ENCODE data around the gene NPW.

NPW gene

DNA sequence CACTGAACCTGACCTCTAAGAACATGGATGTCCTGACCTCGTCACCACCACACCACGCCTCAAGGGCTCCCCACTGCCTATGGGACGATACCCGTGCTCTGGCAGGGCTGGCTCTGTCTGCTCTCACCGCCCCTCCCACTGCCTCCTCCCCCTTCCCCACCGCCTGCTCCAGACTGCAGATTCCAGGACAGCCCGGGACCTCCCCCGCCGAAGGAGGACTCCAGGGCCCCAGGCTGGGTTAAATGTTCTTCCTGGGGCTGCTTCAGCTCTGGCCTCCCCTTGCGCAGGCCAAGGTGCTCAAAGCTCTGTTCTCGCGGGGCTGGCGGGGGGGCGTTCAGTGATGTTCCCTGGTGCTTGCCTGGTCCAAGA lies 3.1 kb downstream of the NPW start:
- TF ChIP-seq, protein P1, sequence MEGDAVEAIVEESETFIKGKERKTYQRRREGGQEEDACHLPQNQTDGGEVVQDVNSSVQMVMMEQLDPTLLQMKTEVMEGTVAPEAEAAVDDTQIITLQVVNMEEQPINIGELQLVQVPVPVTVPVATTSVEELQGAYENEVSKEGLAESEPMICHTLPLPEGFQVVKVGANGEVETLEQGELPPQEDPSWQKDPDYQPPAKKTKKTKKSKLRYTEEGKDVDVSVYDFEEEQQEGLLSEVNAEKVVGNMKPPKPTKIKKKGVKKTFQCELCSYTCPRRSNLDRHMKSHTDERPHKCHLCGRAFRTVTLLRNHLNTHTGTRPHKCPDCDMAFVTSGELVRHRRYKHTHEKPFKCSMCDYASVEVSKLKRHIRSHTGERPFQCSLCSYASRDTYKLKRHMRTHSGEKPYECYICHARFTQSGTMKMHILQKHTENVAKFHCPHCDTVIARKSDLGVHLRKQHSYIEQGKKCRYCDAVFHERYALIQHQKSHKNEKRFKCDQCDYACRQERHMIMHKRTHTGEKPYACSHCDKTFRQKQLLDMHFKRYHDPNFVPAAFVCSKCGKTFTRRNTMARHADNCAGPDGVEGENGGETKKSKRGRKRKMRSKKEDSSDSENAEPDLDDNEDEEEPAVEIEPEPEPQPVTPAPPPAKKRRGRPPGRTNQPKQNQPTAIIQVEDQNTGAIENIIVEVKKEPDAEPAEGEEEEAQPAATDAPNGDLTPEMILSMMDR (IDR thresholded peaks at IDR 0.05; ENCODE audit: insufficient read depth, low read length, poor library complexity, severe bottlenecking): no peak
- H3K36me3 ChIP-seq (ENCODE audit: control insufficient read depth, insufficient read depth, low read length): no peaks in the 10 kb centered on the region
- H3K27me3 ChIP-seq (replicated peaks; ENCODE audit: control insufficient read depth, insufficient read depth, low read length): peaks cover 7% of the 10 kb centered on the region
- DNase-seq (ENCODE audit: extremely low read depth, insufficient read length): no peak
- no peak overlapping the region for H3K4me3 ChIP-seq (replicated peaks; ENCODE audit: low read depth, low read length)

DNA sequence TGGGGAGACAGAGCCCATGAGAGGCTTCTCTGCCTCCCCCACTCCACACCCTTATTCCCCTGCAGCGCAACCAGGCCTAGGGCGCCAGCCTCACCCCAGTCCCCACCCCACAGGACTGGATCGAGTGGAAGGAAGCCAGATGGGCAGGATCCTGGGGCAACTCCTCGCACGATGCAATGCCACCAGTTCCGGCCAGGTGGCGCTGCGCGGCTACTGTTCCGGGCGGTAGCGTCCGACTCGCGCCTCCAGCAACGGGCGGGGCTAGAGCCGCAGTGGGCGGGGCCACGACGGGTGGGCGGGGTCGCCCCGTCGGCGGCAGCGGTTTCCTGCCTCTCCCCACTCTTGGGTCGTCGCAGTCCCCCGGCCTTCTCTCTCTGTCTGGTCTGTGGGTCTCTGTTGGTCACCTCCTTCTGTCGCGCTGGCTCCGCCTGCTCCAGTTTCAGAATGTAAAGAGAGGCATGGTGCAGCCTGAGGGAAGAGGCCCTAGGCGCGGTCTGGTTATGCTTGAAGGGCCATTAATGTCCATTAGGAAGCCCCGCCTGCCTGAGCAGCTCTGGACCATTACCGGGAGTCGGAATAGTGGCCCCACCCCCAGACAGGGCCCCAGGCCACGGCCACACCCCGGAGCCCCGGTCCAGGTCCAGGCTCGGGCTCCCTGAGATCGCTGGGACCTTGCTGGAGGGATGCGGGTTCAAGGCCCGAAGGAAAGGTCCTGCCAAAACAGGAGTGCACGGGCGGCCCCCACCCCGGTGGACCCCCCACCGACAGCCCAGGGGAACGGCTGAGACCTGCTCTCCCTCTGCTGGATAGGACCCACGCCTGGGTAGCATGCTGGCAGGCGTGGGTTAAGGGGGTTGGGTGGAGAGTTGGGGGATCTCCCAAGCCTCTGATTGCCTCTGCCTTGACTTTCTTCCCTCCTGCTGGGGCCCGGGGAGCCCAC lies 3.8 kb downstream of the NPW start:
- Histone ChIP-seq H3K4me3 (replicated peaks; ENCODE audit: low read depth, low read length) (no peak overlapping the region; the same call in 1 of the 2 replicates), H3K36me3 (ENCODE audit: control insufficient read depth, insufficient read depth, low read length) (no peaks in the 10 kb centered on the region), H3K27me3 (replicated peaks; ENCODE audit: control insufficient read depth, insufficient read depth, low read length) (peaks cover 10% of the 10 kb centered on the region)
- peak; percentile 90 for DNase-seq (ENCODE audit: extremely low read depth, insufficient read length)
- TF ChIP-seq, protein P1 (IDR thresholded peaks at IDR 0.05; ENCODE audit: insufficient read depth, low read length, poor library complexity, severe bottlenecking): peak; percentile 88

DNA sequence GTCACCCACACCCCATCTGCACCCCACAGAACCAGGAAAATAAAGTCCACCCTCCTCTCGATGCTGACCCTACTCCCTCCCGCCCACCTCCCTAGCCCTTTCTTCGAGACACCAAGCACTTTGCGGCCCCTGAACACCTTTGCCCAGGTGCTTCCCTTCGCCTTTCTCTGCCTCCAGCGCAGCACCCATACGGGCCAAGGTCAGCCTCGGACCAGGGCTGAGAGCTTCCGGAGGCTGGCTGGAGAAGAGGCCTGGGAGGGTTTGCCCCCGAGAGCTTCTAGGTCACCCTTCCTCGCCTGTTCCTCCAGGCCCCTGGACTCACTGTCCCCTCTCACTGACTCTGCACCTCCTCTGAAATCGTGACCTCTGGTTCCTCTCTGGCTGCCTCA lies 4.4 kb downstream of the NPW start:
- no peak for DNase-seq (ENCODE audit: extremely low read depth, insufficient read length)
- TF ChIP-seq, protein P1 (IDR thresholded peaks at IDR 0.05; ENCODE audit: insufficient read depth, low read length, poor library complexity, severe bottlenecking): no peak
- H3K4me3 ChIP-seq (replicated peaks; ENCODE audit: low read depth, low read length): no peak overlapping the region
- H3K36me3 ChIP-seq (ENCODE audit: control insufficient read depth, insufficient read depth, low read length): no peaks in the 10 kb centered on the region
- peaks cover 12% of the 10 kb centered on the region for H3K27me3 ChIP-seq (replicated peaks; ENCODE audit: control insufficient read depth, insufficient read depth, low read length)

DNA sequence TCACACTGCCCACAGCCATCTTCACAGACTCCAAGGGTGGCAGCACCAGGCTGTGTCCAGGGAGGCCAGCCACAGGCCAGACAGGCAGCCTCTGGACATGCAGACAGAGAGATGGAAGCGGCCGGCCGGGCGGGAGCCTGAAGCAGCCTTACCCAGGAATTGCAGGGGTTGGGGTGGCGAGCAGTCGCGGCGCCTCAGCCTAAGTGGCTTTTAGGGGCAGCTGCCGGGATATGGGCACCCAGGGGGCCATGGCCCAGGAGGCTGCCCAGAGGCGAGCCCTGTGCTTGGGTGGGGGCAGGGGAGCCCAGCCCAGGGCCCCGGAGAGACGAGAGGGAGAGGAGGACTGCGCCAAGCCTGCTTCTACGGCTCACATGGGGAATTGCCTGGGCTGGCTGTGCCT lies 5.7 kb downstream of the NPW start:
- TF ChIP-seq, protein P1 (IDR thresholded peaks at IDR 0.05; ENCODE audit: insufficient read depth, low read length, poor library complexity, severe bottlenecking): no peak
- DNase-seq (ENCODE audit: extremely low read depth, insufficient read length): no peak
- H3K4me3 ChIP-seq (replicated peaks; ENCODE audit: low read depth, low read length): no peak overlapping the region
- peaks cover 12% of the 10 kb centered on the region for H3K27me3 ChIP-seq (replicated peaks; ENCODE audit: control insufficient read depth, insufficient read depth, low read length)
- H3K36me3 ChIP-seq (ENCODE audit: control insufficient read depth, insufficient read depth, low read length): no peaks in the 10 kb centered on the region

DNA sequence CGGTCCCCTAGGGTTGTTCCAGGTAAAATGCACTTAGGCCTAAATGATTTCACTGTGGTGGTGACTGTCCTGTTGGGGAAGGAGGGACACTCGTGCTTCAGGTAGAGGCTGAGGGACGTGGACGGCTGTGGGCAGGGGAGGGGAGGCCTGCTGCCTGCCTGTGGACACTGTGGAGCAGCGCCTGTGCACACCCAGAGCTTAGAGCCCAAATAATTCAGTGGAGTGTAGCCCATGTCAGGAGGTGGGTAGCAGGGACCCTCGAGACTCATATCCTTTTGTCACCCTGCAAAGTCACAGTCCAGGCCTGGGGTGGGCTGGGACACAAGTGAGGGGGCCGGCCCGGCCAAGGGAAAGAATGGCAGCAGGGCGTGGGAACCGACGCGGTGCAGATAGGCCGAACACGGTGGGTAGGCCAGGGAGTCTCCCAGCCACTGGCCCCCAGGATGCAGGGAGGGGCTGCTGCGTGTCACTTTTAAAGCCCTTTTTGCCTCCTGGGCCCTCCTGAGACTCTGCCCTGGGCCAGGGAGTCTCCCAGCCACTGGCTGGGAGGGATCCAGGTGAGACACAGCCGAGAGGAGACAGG lies 6.4 kb downstream of the NPW start:
- no peaks in the 10 kb centered on the region for H3K36me3 ChIP-seq (ENCODE audit: control insufficient read depth, insufficient read depth, low read length)
- TF ChIP-seq, protein P1 (IDR thresholded peaks at IDR 0.05; ENCODE audit: insufficient read depth, low read length, poor library complexity, severe bottlenecking): no peak
- no peak for DNase-seq (ENCODE audit: extremely low read depth, insufficient read length)
- H3K27me3 ChIP-seq (replicated peaks; ENCODE audit: control insufficient read depth, insufficient read depth, low read length): peaks cover 12% of the 10 kb centered on the region
- H3K4me3 ChIP-seq (replicated peaks; ENCODE audit: low read depth, low read length): no peak overlapping the region

Data from GM06990 (cell line).